Measurements from ENCODE around the gene ZNF438. TPM values are rescaled to one million over a fixed set of nuclear protein-coding genes. Genes with fewer than 3 reads are reported as not detected.

Gene ZNF438
- total and polyA plus RNA-seq, 11 donors, result 9.0 to 14.7 (median 13.2) TPM

DNA sequence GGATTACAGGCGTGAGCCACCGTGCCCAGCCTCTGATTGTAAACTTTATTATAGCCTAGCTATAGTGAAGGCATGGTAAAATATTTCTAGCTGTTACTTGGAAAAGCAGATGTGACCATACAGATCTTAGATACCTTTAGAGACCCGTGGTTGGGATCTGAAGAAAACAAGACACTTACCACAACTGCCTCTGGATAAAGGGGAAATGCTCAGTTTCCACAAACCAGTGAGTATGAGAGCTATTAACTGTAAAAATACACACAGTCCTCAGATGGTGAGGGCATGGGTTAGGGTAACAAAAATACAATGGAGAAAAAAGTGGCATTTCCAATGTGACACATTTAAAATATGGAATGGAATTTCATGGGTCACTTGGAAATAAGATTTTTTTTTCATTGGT lies 63.0 kb downstream of the ZNF438 start:
- Histone ChIP-seq H3K9me3 (no peaks in the 10 kb centered on the region), H3K36me3 (no peaks in the 10 kb centered on the region), H3K27ac (peak overlapping the region in 1 of 12 donors; percentile 1), H3K4me1 (peaks cover 2 to 69% (median 30%) of the 10 kb centered on the region in 12 donors), H3K4me3 (no peak overlapping the region), H3K27me3 (no peaks in the 10 kb centered on the region)
- DNase-seq, result no peak
- 88 to 97% (median 92%) methylated on average over 3 of the region's 3 CpGs for WGBS, 4 donors
- TF ChIP-seq, protein P1, sequence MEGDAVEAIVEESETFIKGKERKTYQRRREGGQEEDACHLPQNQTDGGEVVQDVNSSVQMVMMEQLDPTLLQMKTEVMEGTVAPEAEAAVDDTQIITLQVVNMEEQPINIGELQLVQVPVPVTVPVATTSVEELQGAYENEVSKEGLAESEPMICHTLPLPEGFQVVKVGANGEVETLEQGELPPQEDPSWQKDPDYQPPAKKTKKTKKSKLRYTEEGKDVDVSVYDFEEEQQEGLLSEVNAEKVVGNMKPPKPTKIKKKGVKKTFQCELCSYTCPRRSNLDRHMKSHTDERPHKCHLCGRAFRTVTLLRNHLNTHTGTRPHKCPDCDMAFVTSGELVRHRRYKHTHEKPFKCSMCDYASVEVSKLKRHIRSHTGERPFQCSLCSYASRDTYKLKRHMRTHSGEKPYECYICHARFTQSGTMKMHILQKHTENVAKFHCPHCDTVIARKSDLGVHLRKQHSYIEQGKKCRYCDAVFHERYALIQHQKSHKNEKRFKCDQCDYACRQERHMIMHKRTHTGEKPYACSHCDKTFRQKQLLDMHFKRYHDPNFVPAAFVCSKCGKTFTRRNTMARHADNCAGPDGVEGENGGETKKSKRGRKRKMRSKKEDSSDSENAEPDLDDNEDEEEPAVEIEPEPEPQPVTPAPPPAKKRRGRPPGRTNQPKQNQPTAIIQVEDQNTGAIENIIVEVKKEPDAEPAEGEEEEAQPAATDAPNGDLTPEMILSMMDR (IDR thresholded peaks at IDR 0.05), result no peak
- no peak for TF ChIP-seq POLR2A (IDR thresholded peaks at IDR 0.05)
- intact Hi-C loops (cut with DNase I), result no loop called here
- no peak for ATAC-seq

DNA sequence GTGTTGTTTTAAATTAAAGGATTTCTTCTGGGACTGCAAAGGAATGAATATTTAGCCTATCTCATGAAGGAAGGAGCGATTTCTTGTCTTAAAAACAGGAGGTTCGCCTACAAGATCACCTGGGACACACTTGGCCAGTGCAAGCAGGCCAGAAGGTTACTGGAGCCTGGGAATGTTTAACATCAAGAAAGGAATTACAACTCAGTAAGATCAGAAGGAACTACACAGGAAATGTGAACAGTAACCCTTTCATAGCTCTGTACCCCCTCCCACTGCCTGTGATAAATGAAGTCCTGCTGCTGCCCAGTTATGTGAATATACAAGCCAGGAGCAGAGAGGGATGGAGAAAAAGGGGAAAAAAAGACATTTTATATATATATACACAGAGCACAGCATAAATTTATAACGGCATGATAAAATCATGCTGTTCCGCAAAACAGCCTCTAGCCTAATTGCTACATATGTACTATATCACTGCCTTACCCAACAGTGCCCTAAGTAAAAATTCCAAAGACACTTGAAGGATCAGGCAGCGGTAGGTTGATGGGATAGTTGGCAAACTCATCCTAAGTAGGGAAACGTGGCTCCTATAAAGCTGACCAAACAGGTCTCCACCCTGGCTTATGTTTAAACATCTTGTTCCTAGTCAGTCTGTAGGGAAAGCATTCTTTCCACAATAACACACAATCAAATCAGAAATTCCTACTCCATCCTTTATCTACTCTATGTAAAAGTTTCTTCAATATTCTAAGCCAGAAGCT lies 63.8 kb downstream of the ZNF438 start:
- H3K4me3 ChIP-seq, result no peak overlapping the region
- intact Hi-C loops (cut with DNase I), result no loop called here
- 67 to 77% (median 74%) methylated on average over 6 of the region's 6 CpGs for WGBS, 4 donors
- DNase-seq, result no peak
- H3K27ac ChIP-seq, result peak overlapping the region in 4 of 12 donors; percentile 1 to 39 (median 9)
- H3K4me1 ChIP-seq, result peaks cover 2 to 66% (median 27%) of the 10 kb centered on the region in 12 donors
- H3K27me3 ChIP-seq, result no peaks in the 10 kb centered on the region
- no peaks in the 10 kb centered on the region for H3K9me3 ChIP-seq
- ATAC-seq, result peak in 1 of 4 donors; percentile 12
- no peaks in the 10 kb centered on the region for H3K36me3 ChIP-seq
- TF ChIP-seq, protein P1 (IDR thresholded peaks at IDR 0.05), result no peak
- no peak for TF ChIP-seq POLR2A (IDR thresholded peaks at IDR 0.05)

DNA sequence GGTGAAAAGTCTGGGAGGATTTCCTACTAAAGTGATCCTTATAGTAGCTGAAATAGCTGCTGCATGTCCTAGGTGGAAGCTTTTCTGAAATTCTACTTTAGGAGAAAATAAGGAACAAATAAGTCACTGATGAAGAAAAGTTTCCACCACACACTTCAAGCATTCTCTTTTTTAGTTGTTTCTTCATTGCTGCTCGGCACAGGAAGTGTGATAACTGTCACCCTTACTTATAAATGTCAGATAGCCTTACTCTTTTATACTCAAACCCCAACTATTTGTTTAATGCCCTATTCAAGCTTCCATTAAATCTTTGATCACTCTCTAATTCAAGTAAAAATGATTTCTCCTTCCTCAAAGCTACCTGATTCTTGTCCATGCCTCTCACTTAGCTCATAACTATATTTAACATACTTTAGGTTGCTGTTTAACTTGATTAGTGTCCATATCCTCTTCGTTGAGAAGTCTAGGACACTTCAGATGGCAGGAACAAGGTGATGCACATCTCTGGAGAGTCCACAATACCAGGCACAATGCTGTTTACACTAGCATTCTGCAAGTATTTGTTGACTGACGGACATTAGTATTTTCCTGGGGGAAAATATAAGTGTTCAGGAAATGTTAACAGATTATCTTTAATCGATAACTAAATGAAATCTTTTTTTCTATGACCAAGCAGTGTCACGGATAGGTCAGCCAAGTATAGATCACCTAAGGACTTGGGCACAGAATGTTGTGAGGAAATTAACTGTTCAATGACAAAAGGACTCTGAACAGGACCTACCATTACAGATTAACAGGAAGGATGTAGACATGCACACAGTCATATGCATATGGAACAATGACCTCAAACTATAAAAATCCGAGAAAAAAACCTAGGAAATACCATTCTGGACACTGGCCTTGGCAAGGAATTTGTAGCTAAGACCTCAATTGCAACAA lies 67.4 kb downstream of the ZNF438 start:
- ATAC-seq (peak in 1 of 4 donors; percentile 9), DNase-seq (no peak)
- no peak for TF ChIP-seq POLR2A (IDR thresholded peaks at IDR 0.05)
- TF ChIP-seq, protein P1 (IDR thresholded peaks at IDR 0.05), result no peak
- peaks cover 0 to 43% (median 21%) of the 10 kb centered on the region in 12 donors for H3K4me1 ChIP-seq
- H3K36me3 ChIP-seq, result no peaks in the 10 kb centered on the region
- H3K27me3 ChIP-seq, result no peaks in the 10 kb centered on the region
- H3K27ac ChIP-seq, result peak overlapping the region in 2 of 12 donors; percentile 10 to 17
- intact Hi-C loops (cut with DNase I), result no loop called here
- no peaks in the 10 kb centered on the region for H3K9me3 ChIP-seq
- 35 to 50% (median 43%) methylated on average over 6 of the region's 6 CpGs for WGBS, 4 donors
- H3K4me3 ChIP-seq, result no peak overlapping the region

DNA sequence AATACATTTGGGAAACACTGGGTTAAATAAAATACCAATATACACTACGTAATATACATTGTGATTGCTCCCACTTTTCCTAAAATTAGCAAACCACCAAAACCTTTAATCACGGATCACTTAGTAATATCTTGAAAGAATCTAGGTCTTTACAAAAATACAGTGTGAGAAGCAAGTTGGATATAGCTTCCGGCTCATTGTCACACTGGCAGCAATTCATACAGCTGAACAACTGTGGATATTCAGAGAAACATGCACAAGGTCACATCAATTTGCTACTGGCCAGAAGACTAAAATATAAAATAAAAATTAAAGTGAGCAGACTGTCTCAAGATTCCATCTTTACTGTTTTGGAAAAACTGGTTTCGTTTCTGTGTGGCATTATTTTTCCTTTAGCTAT lies 69.1 kb downstream of the ZNF438 start:
- no peak overlapping the region for H3K4me3 ChIP-seq
- no peaks in the 10 kb centered on the region for H3K27me3 ChIP-seq
- no peak for ATAC-seq
- H3K9me3 ChIP-seq, result no peaks in the 10 kb centered on the region
- DNase-seq, result no peak
- no peaks in the 10 kb centered on the region for H3K36me3 ChIP-seq
- intact Hi-C loops (cut with DNase I), result no loop called here
- TF ChIP-seq, protein P1 (IDR thresholded peaks at IDR 0.05), result no peak
- H3K27ac ChIP-seq, result no peak overlapping the region
- peaks cover 0 to 35% (median 16%) of the 10 kb centered on the region in 12 donors for H3K4me1 ChIP-seq
- WGBS, 4 donors, result 59 to 68% (median 63%) methylated on average over 4 of the region's 4 CpGs
